ENCODE measurements around the gene NAPG.

- TF ChIP-seq, protein P1, sequence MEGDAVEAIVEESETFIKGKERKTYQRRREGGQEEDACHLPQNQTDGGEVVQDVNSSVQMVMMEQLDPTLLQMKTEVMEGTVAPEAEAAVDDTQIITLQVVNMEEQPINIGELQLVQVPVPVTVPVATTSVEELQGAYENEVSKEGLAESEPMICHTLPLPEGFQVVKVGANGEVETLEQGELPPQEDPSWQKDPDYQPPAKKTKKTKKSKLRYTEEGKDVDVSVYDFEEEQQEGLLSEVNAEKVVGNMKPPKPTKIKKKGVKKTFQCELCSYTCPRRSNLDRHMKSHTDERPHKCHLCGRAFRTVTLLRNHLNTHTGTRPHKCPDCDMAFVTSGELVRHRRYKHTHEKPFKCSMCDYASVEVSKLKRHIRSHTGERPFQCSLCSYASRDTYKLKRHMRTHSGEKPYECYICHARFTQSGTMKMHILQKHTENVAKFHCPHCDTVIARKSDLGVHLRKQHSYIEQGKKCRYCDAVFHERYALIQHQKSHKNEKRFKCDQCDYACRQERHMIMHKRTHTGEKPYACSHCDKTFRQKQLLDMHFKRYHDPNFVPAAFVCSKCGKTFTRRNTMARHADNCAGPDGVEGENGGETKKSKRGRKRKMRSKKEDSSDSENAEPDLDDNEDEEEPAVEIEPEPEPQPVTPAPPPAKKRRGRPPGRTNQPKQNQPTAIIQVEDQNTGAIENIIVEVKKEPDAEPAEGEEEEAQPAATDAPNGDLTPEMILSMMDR (IDR thresholded peaks at IDR 0.05; ENCODE audit: low read depth, low read length), result no peak
- TF ChIP-seq POLR2A (IDR thresholded peaks at IDR 0.05; ENCODE audit: extremely low read depth, insufficient read length), result no peak
- no peak for TF ChIP-seq MAX (IDR thresholded peaks at IDR 0.05; ENCODE audit: low read depth, low read length)
Measured at GRCh38 chr18:10495936-10496335, 29.9 kb upstream of the NAPG start.
